ENCODE measurements around the gene DNAAF3. TPM values are rescaled to one million over a fixed set of nuclear protein-coding genes. Genes with fewer than 3 reads are reported as not detected.
"Not testable (repeated sequence)": the region's sequence is repeated elsewhere in the genome, so short reads cannot be mapped to it uniquely, and the experiment has no call there.

Gene DNAAF3
- total RNA-seq, 1 donor from 2014 or later, result 0.48 TPM

DNA sequence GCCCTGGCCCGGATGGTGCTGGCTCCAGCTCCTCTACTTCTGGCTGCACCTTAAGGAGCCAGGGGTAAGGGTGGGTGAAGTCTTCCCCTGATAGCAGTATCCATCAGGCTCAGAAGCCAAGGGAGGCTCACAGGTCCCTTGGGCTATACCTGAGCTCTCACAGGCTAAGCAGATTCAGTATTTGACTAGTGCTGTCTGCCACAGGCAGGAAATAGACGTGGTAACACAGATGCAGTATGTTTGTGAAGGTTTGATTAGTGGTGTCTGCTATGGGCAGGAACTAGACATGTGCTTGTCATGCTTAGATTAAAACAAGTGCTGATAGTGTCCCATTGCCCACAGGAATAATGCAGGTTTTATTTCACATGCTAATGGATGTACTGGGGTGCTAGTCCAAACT is 9.7 kb upstream of the DNAAF3 start:
- DNase-seq (ENCODE audit: low spot score), result no peak

DNA sequence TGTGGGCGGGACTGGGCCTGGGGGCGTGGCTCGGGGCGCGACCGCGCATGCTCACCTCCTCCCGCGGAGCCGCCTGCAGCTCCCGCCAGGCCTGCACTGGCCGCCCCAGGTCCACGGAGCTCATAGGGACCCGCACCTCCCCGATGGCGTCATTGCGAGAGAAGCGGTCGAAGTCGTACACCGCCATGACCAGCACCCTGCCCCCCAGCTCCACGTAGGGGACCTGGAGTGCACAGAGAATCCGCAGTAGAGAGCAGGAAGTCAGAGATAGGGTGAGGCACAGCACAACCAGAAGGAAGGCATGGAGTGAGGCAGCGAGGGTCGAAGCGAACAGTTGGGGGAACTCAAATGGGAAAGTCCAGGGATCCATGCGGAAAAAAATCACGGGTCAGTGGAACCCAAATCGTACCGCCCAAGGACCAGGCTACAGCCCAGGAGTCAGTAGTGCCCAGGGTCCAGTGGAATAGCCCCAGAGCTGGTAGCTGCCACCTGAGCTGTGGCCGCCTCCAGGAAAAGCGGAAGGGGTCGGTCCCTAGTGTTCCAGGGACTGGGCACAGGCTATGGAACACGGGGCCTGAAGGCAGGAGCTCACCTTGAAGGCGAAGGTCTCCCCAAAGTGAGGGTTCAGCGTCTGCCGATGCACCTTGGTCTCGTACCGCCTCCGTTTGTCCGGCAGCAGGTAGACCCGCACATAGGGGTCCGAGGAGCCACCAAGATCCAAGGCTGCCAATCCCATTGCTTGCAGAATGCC is 8.9 kb upstream of the DNAAF3 start:
- DNase-seq (ENCODE audit: low spot score), result no peak

DNA sequence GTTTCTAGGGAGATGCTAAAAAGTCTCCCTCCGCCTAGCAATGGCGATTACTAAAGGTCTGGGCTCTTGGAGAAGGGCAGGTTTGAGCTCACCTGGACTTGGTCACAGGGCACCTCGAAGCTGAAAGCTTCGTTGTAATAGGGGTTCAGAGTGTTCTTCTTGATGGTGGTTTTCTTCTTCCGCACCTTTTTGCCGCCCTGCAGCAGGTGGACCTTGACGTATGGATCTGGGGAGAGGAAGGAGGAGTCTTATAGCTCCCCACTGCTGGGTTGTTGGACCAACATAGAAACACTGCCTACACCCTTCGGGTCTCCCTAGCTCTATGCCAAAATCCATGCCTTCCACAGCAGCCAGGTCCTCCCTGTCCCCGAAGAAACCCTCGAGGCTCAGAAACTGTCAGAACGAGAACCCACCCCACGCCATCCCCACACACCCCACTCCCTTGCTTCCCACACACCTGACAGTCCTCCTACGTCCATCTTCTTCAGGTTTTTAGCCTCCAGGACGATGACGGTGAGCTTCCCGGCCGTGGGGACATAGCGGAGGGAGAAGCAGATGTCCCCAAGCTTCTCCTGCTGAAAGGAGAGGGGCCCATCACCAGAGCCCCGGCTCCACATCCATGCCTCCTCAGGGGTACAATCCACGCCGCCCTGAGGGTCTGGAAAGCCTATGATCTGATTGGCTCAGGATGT is 8.2 kb upstream of the DNAAF3 start:
- no peak for DNase-seq (ENCODE audit: low spot score)

DNA sequence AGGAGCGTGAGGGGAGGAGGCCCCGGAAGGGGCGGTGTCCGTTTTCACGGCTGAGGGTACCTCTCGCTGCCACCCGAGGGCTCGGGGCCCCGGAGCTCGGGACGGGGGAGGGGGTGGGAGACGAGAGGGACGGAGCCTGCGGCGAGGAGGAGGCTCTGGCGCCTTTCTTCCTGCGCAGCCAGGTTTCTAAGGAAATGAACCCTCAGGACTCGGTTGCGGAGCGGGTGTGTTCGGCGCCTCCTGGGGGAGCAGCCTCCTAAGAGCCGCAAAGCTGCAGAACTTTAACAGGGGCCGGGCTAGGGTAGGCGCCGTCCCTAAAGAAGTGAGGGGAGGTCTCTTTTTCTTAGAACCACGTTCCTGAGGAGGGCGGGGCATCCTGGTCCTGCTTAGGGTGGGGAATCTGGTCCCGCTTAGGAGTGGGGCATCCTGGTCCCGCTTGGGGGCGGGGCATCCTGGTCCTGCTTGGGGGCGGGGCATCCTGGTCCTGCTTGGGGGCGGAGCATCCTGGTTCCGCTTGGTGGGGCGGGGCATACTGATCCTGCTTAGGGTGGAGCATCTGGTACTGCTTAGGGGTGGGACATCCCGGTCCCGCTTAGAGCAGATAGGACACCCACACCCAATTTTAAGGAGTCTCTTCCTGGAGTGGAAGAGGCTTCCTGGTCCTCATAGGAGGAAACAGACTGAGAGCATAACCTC is 7.4 kb upstream of the DNAAF3 start:
- DNase-seq (ENCODE audit: low spot score), result no peak

DNA sequence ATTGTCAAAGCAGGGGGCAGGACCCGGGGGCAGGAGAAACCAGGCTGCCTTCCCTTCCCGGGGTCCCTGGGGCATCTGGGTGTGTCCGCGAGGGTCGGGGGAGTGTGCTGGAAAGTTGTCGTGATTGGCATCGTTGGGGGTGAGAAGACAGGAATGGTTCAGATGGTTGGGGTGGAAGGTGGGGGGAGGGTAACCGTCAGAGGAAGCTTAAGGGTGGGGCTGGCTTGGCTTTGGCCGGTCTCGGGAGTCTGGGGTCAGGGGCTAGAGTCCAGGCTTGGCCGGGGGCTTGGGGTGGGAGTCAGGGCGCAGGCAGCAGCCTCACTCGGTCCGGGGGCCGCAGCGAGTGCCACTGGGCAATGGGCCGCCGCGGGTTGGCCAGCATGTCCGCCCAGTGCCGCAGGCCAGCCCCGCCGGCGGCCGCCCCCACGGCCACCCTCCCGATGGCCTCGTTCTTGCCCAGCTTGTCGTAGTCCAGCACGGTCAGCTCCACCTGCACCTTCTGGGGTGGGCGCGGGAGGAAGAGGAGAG is 6.8 kb upstream of the DNAAF3 start:
- no peak for DNase-seq (ENCODE audit: low spot score)

DNA sequence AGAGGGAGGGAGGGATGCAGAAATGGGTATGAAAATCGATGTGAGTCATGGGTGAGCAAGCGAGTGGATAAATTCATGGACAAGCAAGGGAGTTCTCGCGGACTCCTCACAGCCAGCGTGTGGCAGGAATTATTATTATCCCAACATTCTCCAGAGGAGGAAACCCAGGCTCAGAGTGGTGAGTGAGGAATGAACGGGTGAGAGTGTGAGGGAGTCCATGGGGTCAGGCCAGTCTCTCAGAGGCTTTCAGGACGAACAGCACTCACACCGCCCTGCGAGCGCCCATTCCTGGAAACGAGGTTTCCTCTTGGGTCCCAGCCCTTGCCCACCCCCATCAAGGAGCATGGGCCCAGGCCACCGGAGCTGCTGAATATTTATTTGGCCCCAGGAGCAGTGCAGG is 6.3 kb upstream of the DNAAF3 start:
- DNase-seq (ENCODE audit: low spot score), result no peak

DNA sequence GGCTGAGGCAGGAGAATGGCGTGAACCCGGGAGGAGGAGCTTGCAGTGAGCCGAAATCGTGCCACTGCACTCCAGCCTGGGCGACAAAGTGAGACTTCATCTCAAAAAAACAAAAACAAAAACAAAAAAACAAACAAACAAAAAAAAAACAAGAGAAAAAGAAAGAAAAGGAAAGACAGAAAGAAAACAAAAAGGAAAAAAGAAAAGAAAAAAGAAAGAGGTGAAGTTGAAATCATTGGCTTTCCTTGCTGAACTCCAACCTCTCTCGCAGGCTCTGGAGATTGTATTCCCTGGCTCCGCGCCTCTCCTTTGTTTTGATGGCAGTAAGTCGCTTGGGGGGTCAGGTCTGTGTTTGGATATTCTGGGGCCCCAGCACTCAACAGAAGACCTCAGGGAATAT is 5.9 kb upstream of the DNAAF3 start:
- DNase-seq (ENCODE audit: low spot score), result not testable (repeated sequence)

DNA sequence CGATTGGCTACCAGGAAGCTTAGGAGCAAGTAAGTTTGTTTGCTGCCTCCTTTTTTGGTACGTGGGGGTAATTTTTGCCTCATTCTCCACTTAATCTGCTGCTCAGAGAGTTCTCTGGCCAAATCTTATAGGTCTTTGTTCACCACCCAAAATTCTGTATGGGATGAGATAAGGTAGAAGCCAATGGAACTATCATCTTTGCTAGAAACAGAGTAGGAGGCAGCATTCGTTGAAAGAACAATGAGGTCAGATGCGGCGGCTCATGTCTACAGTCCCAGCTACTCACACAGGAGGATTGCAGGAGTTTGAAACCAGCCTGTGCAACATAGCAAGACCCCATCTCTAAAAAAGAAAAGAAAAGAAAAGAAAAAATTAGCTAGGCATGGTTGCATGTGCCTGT is 5.0 kb upstream of the DNAAF3 start:
- DNase-seq (ENCODE audit: low spot score), result no peak

DNA sequence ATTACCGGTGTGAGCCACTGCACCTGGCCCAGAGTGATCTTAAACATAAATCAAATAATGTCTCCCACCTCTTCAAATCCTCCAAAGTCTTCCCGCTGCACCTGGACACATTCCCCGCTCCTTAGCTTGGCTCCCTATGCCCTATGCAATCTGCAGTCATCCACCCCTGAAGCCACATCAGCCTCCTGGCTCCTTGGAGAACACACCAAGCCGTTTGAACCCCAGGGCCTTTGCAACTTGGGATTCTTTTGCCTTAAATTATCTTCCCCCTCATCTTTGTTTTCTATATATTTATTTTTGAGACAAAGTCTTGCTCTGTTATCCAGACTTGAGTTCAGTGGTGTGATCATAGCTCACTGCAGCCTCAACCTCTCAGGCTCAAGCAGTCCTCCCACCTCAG is 2.7 kb upstream of the DNAAF3 start:
- no peak for DNase-seq (ENCODE audit: low spot score)

DNA sequence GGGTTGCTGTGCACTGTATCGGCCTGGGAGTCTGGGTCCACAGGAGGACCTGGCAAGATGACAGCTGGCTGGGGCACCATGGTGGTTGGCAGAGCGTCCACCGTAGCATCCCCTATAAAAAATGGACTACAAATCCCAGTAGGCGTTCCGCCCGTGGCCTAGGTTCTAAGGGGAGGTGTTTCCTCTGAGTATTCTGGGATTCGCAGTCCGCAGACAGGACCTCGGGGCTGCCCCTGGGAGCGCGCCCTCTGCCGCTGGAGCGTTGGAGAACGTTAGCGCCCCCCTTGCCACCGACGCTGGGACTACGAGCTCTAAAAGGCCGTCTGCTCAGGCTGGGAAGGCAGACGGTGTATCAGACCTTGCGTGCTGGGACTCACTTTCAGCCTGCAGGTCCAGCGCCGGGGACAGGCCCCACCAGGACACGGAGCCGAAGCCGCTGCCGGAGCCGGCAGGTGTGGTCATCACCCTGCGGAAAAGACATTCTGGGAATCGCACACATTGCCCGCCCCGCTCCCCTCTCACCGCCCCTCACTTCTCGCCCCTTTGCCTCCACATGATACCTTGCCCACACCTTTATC is 372 bp downstream of the DNAAF3 start:
- DNase-seq (ENCODE audit: low spot score), result no peak

DNA sequence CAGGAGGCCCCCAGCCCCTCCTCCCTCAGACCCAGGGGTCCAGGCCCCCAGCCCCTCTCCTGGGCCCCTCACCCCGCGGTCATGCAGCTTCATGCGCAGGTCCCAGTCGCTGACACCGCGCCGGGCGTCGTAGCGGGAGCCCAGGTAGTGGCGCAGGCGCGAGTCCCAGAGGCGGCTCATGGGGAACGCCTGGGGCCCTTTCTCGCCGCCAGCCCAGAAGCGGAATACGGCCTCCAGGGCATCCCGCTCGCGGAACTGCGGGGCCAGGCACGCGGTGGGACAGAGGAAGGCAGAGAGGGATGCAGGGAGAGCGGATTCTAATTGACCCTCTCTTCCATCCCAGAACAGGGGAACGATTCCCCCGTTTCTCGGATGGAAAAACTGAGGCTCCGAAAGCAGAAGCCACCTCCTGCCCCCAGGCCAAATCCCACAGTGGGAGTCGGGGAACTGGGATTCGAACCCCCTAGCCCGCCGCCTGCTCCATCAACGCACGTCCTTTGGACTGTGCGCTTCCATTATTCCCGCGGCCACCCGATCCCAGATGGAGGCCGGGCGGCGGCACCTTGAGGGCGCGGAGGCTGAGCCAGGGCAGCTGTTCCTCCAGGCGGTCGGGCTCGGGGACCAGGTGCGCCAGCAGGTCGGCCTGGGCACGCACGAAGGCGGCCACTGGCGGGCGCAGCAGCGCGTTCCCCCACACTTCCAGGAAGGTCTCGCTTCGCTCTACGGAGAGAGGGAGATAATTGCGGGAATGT is 4.7 kb downstream of the DNAAF3 start:
- no peak for DNase-seq (ENCODE audit: low spot score)

DNA sequence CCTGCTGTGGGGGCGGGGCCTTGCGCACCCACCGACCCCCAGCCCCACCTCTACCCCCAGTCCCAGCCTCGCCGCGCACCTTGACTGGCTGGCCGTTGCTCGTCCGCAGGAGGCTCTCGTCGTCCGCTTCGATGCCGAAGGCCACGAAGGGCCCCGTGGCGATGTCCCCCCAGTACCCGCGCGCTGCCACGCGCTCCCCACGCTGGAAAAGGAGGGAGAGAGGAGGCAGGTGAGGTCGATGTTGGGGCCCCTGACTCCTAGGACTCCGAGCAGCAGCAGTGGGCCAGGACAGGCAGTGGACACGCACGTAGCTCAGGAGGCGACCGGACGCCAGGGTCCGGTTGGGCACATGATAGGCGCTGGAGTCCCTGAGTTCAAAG is 5.4 kb downstream of the DNAAF3 start:
- DNase-seq (ENCODE audit: low spot score), result no peak

DNA sequence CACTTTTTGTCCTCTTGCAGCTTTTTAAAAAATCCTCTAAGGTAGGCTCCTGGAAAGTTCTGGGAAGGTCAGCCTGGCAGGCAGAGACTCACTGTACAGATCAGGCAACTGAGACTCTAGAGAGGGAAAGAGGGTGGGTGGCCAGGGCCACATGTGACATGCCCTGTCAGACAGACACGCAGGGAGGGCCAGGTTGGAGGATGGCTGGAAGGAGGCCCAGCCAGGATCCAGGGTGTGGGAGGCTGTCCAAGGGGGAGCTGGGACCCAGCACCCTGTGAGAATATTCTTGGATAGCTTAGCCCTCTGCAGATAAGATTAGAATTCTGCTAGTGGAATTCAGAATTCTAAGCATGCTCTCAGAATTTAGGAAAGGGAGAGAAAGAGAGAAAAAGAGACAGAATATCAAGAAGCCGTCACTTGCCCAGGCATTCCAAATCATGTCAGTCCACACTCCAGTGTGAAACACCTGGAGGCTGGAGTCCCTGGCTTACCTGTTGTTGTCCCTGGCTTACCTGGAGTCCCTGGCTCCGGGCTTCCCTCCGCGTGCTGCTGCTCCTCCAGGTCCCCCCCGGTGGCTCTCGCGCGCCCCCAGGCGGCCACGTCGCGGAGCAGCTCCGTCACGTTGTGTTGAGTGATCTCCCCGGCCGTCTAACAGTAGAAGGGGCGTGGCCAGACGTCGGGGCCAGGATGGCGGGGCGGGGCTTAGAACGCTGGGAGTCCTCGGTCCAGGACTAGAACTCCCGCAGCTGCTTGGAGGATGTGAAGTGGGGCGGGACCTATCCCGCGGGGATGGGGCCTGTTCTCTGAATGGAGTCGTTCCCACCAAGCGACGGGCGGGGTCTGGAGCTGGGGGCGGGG is 6.1 kb downstream of the DNAAF3 start:
- DNase-seq (ENCODE audit: low spot score), result peak; percentile 92

DNA sequence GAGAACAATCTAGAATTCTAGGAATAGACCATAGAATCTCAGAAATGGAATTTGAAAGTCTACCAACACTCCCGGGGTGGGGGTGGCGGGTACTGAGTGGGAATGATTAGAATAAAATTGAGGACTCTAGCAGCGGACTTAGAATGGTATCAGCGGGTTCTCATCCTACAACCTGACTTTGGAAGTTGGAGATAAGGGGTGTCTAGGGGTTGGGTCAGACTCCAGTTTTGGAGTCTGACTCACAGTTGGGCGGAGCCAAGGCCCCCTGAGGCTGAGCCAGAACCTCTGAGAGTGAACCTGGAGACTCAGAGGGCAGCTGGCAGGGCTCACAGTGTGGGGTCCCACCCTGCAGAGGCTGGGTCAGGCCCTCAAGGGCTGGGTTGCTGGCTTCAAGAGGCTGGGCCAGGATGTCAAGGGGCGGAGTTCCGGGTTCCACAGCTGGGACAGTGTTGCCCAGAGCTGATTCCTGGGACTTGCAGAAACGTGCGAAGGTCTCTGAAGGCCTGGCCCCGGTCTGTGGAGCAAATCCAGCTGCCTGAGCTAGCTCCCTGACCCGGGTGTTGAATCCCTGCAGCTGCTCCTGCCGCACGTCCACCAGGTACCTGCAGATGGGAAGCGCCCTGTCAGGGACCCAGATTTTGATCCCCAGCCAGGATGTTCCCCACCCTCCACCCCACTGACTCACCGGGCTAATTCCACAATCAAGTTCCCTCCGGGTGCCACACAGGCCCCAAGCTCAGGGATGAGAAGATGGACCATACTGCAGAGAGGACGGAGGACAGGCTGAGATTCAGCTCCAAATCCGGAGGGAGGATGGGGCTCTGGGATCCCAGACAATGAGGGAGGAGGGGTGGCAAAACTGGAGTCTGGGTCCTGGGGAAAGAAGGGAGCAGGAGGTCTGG is 7.3 kb downstream of the DNAAF3 start:
- no peak for DNase-seq (ENCODE audit: low spot score)

DNA sequence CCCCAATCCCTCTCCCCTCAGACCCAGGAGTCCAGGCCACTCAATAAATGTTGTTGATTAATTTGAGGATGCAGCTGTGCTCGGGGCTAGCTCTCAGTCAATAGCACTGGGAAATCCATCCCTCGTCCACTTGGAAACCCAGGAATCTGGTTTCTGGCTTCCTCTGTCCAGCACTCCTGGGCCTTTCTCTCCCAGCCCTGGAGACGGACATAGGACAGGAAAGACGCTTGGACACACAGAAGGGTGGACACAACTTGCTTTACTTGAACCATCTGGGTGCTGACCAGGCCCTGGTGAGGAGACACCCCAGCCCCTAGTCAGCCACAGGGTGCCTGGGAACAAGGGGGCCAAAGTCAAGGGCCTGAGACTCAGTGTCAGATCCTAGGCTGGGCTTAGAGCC is 8.0 kb downstream of the DNAAF3 start:
- no peak for DNase-seq (ENCODE audit: low spot score)

DNA sequence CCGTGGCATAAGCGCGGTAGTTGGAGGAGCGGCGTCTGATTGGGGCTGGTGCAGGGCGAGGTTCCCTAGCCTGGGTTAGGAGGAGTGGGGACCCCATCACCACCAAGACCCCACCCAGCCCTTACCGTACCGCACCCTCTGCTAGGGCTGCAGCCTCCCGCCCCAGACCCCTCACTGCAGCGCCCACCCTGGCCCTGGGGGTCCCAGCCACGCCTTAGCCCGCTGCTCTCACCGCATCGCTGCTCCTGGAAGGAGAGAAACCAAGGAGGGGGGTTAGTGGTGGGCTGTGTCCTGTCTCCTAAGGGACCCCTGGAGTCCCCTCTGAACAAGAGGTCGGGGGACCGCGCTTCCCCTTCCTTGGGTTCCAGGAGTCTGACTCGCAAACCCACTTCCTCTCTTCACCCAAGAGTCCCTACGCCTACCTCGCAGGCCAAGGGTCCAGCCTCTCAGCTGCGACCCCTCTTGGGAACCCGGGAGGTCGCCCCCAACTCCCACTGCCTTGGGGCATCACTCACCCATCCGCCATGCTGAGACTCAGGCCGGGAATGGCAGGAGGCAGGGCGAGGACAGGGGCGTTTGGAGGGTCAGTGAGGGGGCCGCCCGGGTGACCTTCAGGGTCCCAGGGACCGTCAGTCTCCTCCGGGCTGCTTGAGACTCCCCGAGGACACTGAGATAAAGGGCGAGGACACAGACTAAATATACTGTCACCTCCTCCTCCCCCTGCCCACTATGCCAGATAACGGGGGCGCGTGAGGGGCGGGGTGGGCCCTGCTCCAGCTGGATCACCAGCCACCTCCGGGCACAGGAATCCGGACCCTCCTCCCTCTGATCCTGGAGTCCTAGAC is 9.1 kb downstream of the DNAAF3 start, which contains the start of gene TNNI3:
TNNI3 (minus strand) TSS at position 669 of the 845 bp plus-strand sequence; CDS start at position 526, 143 bp downstream.
- DNase-seq (ENCODE audit: low spot score), result no peak

DNA sequence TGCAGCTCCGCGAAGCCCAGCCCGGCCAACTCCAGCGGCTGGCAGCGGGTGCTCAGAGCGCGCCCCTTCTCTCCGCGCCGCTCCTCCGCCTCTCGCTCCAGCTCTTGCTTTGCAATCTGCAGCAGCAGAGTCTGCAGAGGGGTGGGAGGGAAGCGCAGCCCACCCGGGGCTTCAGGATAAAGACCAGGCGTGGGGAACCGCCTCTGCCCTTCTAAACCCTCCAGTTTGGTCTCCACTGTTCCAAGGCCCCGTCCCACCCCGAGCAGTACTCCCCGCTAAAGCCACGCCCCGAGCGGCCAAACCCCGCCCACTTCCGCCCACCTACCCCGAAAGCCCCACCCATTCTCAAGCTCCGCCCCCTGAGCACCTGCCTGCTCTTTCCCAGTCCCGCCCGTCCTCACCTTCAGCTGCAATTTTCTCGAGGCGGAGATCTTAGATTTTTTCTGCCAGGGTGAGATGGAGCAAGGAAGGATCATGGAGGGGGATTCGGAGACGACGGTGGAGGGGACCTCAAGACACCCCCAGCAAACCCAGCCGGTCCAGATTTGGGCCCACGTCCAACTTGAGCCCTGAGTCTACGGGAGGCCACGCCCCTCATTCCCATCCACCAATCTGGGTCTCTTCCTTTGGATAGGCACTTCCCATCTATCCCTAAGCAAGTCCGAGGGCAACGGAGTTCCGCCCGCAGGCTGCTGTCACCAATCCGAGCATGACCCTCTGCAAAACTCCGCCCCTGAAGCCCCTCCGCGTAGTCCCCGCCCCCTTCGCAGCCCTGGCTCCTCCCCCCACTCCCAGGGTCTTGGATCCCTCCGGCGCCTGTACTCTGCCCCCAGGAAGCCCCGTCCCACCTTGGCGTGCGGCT is 10.0 kb downstream of the DNAAF3 start:
- DNase-seq (ENCODE audit: low spot score), result no peak
